GM12878 (cell line): ENCODE measurements around the gene BCL2. TPM values are rescaled to one million over a fixed set of nuclear protein-coding genes. Genes with fewer than 3 reads are reported as not detected.

Experiments used
- ATAC-seq: fragments of 200-7000 bp; cut with Tn5 transposase; 3 replicates; pipeline ENCODE4 v1.9.1; 2020; ENCODE audit warnings: mild to moderate bottlenecking, moderate library complexity
- BruUV-seq: library from RNA; stranded (reverse); fragments of 400-500 nt; replicated peaks from 2 replicates; lab custom pipeline; 2021; lab: Mats Ljungman, UMichigan
- CTCF ChIA-PET: fragments of 300-600 bp; sonication (Branson Sonifier 250); formaldehyde crosslinking; extraction: SDS; loops from one replicate; lab custom pipeline; 2021; ENCODE audit warnings: inconsistent platforms; lab: Yijun Ruan, JAX
- POLR2A ChIA-PET: fragments of 350-600 bp; formaldehyde crosslinking; extraction: SDS; loops from one replicate; lab custom pipeline; 2021; ENCODE audit warnings: inconsistent platforms; lab: Charles Lee
- RAD21 ChIA-PET: fragments of 300-600 bp; sonication (Branson Sonifier 250); formaldehyde crosslinking; loops from one replicate; lab custom pipeline; 2023; ENCODE audit warnings: antibody characterized with exemption; ENCODE audit not compliant: unreplicated experiment; lab: Charles Lee
- SMC1A ChIA-PET: fragments of 300-600 bp; sonication (Branson Sonifier 250); formaldehyde crosslinking; loops from one replicate; lab custom pipeline; 2023; ENCODE audit not compliant: unreplicated experiment, uncharacterized antibody; lab: Charles Lee
- DNase-seq: peaks from one replicate; pipeline ENCODE4 v3.0.0-alpha.2; 2011; ENCODE audit warnings: low read depth, low spot score
- FAIRE-seq: peaks from 3 replicates; lab custom pipeline; 2011; peaks lifted over from hg19 to GRCh38; lab: Jason Lieb, UNC
- H2AFZ ChIP-seq: 2 replicates; pipeline ENCODE4 v1.6.0; 2011; ENCODE audit warnings: low read depth, low read length, control low read depth; ENCODE audit not compliant: control insufficient read depth
- H3K27ac ChIP-seq: 2 replicates; pipeline ENCODE4 v1.5.1; 2011; ENCODE audit warnings: control low read depth; ENCODE audit not compliant: control insufficient read depth, insufficient read depth
- H3K27me3 ChIP-seq, 2 experiments: replicated peaks in 1 of 2; 2 replicates each; pipeline versions ENCODE4 v1.6.0 to v1.6.1; 2011; ENCODE audit warnings: low read length in 1 of 2; ENCODE audit not compliant: control insufficient read depth in 2 of 2, insufficient read depth in 2 of 2
- H3K36me3 ChIP-seq, 2 experiments: 2 replicates each; pipeline ENCODE4 v1.5.1; 2011; ENCODE audit warnings: low read length in 1 of 2; ENCODE audit not compliant: control insufficient read depth in 2 of 2, insufficient read depth in 2 of 2
- H3K4me1 ChIP-seq: 2 replicates; pipeline ENCODE4 v1.6.1; 2011; ENCODE audit warnings: mild to moderate bottlenecking, low read length, moderate library complexity, mixed read lengths; ENCODE audit not compliant: control insufficient read depth, insufficient read depth
- H3K4me2 ChIP-seq: 2 replicates; pipeline ENCODE4 v1.6.0; 2011; ENCODE audit warnings: control low read depth; ENCODE audit not compliant: control insufficient read depth, insufficient read depth
- H3K4me3 ChIP-seq: fragments of 200-600 bp; sonication (generic); 2 replicates; pipeline ENCODE4 v1.5.1; 2016
- H3K79me2 ChIP-seq: 2 replicates; pipeline ENCODE4 v1.6.0; 2011; ENCODE audit warnings: low read length; ENCODE audit not compliant: control insufficient read depth, insufficient read depth
- H3K9ac ChIP-seq: 2 replicates; pipeline ENCODE4 v1.8.0; 2011; ENCODE audit warnings: low read length, control low read depth, mixed read lengths; ENCODE audit not compliant: control insufficient read depth, insufficient read depth
- H3K9me3 ChIP-seq: replicated peaks from 3 replicates; pipeline ENCODE4 v1.5.1; 2011; ENCODE audit warnings: mild to moderate bottlenecking, low read length; ENCODE audit not compliant: control insufficient read depth, insufficient read depth
- H4K20me1 ChIP-seq: 2 replicates; pipeline ENCODE4 v1.6.0; 2011; ENCODE audit not compliant: control insufficient read depth, insufficient read depth
- BHLHE40 ChIP-seq, 2 experiments: fragments of 450-650 bp in 1 of 2; IDR thresholded peaks; 2 replicates each; pipeline ENCODE4 v1.6.1; 2011 to 2017; ENCODE audit warnings: low read depth in 2 of 2, borderline replicate concordance in 1 of 2, improper control_type of control experiment in 1 of 2, low read length in 1 of 2, mild to moderate bottlenecking in 1 of 2
- EP300 ChIP-seq, 2 experiments: fragments of 150-350 bp in 1 of 2; IDR thresholded peaks; 2 replicates each; pipeline ENCODE4 v1.6.1; 2011 to 2012; ENCODE audit warnings: low read depth in 2 of 2, low read length in 2 of 2, borderline replicate concordance in 1 of 2, improper control_type of control experiment in 1 of 2, inconsistent platforms in 1 of 2; ENCODE audit not compliant: control insufficient read depth in 1 of 2
- IKZF2 ChIP-seq, 2 experiments: fragments of 450-650 bp; IDR thresholded peaks; 2 replicates each; pipeline ENCODE4 v1.6.1; 2017; ENCODE audit warnings: mild to moderate bottlenecking in 2 of 2, moderate library complexity in 2 of 2
- RAD51 ChIP-seq: fragments of 450-650 bp; IDR thresholded peaks from 2 replicates; pipeline ENCODE4 v1.6.1; 2016; ENCODE audit warnings: moderate library complexity, mild to moderate bottlenecking, inconsistent platforms
- USF1 ChIP-seq: IDR thresholded peaks from 2 replicates; pipeline ENCODE4 v1.6.1; 2011; ENCODE audit warnings: borderline replicate concordance, low read depth, mild to moderate bottlenecking, moderate library complexity, mixed read lengths, low read length; ENCODE audit not compliant: insufficient read depth; ENCODE audit errors: extremely low read length
- ZNF622 ChIP-seq: fragments of 450-650 bp; IDR thresholded peaks from 2 replicates; pipeline ENCODE4 v1.6.1; 2017; ENCODE audit warnings: mild to moderate bottlenecking, inconsistent platforms
- ZNF687 ChIP-seq: fragments of 450-650 bp; IDR thresholded peaks from 2 replicates; pipeline ENCODE4 v1.6.1; 2017; ENCODE audit warnings: mild to moderate bottlenecking, moderate library complexity
- WGBS: methylation state at CpG from one replicate; pipeline ENCODE4 v1.1.6; 2016; ENCODE audit warnings: low lambda C conversion rate; ENCODE audit not compliant: insufficient replicate concordance, insufficient coverage; ENCODE audit errors: missing lambda C conversion rate; 5-methylcytosine and 5-hydroxymethylcytosine counted together
- in situ Hi-C: fragments of 300-500 bp; cut with MboI; formaldehyde crosslinking; loops from 9 replicates; pipeline ENCODE4 v1.14.3; 2018; ENCODE audit warnings: mixed read lengths
- intact Hi-C: fragments of 100-400 bp; cut with micrococcal nuclease; formaldehyde crosslinking; loops from one replicate; pipeline ENCODE4 v1.14.2; 2022; ENCODE audit not compliant: unreplicated experiment
- polyA plus RNA-seq, 11 experiments: library from polyadenylated mRNA; depleted of rRNA in 4 of 11; unstranded in 6 of 11; stranded (reverse) in 5 of 11; fragments of >200 nt; fragmentation: Nextera tagmentation in 4 of 11; fragmentation: Illumina TruSeq in 1 of 11; extraction: Ambion mirVana in 4 of 11; extraction: Trizol in 1 of 11; gene quantifications; 1 replicate in 1 of 11; 2 replicates in 10 of 11; pipeline versions ENCODE4 v1.2.1 to v1.2.3, GENCODE V29; 2011 to 2016; ENCODE audit warnings: inconsistent platforms in 2 of 11, missing spikeins in 2 of 11, low read depth in 1 of 11
- total RNA-seq, 4 experiments: library from RNA; depleted of rRNA in 3 of 4; stranded (reverse); fragments of >200 nt in 3 of 4; fragmentation: Illumina TruSeq in 1 of 4; extraction: Trizol in 1 of 4; gene quantifications; 2 replicates each; pipeline versions ENCODE4 v1.2.1 to v1.2.3, GENCODE V29; 2013 to 2021

Gene BCL2
- total and polyA plus RNA-seq, 10 of the 15 experiments (the other 5 are each of a cell fraction or from before 2014, with no cell fraction given) = 4.1 to 47.8 (median 19.3) TPM

GRCh38 chr18:63208676-63209075 lies 110.9 kb downstream of the BCL2 start:
- H3K4me3 ChIP-seq = peak overlapping the region; percentile 36; the same call in 1 of the 2 replicates
- no TSS peak for BruUV-seq
- intact Hi-C loops (loop anchor here (5.0 kb wide), 1 partner anchor 46 kb away; no protein-coding TSS in a partner anchor), in situ Hi-C loops (no loop called here)
- peaks cover 5% of the 10 kb centered on the region in 2 experiments; a peak in 2 of 4 replicates for H3K36me3 ChIP-seq
- H4K20me1 ChIP-seq = no peaks in the 10 kb centered on the region
- ATAC-seq = peak; percentile 15; the same call in 2 of the 3 replicates
- H3K4me1 ChIP-seq = peaks cover 65% of the 10 kb centered on the region
- SMC1A ChIA-PET = interaction anchor here (0.8 to 4.7 kb wide), 6 partner anchors 13 to 106 kb away, joined by 3 to 39 read pairs (median 3); no protein-coding TSS in a partner anchor
- peak overlapping the region; percentile 75 for H3K4me2 ChIP-seq
- no peaks in the 10 kb centered on the region for H3K9me3 ChIP-seq
- 51% methylated on average over 3 of the region's 3 CpGs for whole genome bisulfite sequencing
- FAIRE-seq = no peak
- no peaks in the 10 kb centered on the region for H3K27me3 ChIP-seq
- no peak overlapping the region for H2AFZ ChIP-seq
- H3K9ac ChIP-seq = peak overlapping the region; percentile 52
- RAD21 ChIA-PET = interaction anchor here (4.4 kb wide), 1 partner anchor 46 kb away, joined by 15 read pairs; no protein-coding TSS in a partner anchor
- peaks cover 91% of the 10 kb centered on the region for H3K79me2 ChIP-seq
- peak; percentile 79 to 81 for TF ChIP-seq BHLHE40 (IDR thresholded peaks at IDR 0.05; ENCODE audit: borderline replicate concordance in 1 of 2, low read depth in 2 of 2, low read length in 1 of 2)
- TF ChIP-seq EP300 (IDR thresholded peaks at IDR 0.05; ENCODE audit: borderline replicate concordance in 1 of 2, control insufficient read depth in 1 of 2, low read depth in 2 of 2, low read length in 2 of 2) = no peak
- TF ChIP-seq IKZF2 (IDR thresholded peaks at IDR 0.05) = 0 out of 4 replicates have a peak, but pooled peaks of 1 of the 2 experiments have one; percentile 18
- TF ChIP-seq RAD51 = peak; percentile 65
- peak; percentile 55; the same call in 1 of the 2 replicates for TF ChIP-seq ZNF687
- peak; percentile 20 for TF ChIP-seq USF1
- no peak for TF ChIP-seq ZNF622
- DNase-seq = no peak
- CTCF ChIA-PET = interaction anchor here (1.1 to 2.1 kb wide), 2 partner anchors 109 to 114 kb away, joined by 3 to 5 read pairs; no protein-coding TSS in a partner anchor
- POLR2A ChIA-PET = interaction anchor here (2.2 kb wide), 2 partner anchors 50 to 103 kb away, joined by 4 to 7 read pairs; no protein-coding TSS in a partner anchor
- H3K27ac ChIP-seq = peak overlapping the region; percentile 53
